ENCODE data around the gene PCSK7. TPM values are rescaled to one million over a fixed set of nuclear protein-coding genes. Genes with fewer than 3 reads are reported as not detected.

Gene PCSK7
- total RNA-seq, 2 donors from 2014 or later = 25.3 to 32.8 TPM

DNA sequence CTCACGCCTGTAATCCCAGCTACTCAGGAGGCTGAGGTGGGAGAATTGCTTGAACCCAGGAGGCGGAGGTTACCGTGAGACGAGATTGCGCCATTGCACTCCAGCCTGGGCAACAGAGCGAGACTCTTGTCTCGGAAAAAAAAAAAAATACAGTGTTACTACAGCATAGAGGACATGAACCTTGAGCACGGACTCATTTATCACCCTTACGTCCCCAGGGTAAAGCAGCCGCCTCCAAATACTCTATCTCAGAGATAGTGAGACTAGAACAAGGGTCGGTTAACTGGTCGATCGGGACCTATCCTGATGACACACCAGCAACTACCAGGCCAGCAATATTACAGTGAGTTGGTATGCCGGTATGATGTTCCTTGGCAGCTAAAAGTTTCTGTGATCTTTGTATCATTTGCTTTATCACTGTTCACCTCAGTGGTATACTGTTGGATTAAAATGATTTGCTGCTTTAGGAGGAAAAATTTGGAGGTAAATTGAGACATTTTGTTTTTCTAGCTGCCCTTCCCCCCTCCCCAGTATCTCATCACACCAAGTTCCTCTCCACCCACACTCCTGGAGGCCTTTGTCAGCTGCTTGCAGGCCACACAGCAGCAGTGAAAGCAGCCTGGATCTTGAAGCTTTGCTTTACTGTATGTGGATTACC is 60.3 kb downstream of the PCSK7 start:
- Histone ChIP-seq H3K4me1 (peaks cover 0 to 34% of the 10 kb centered on the region in 2 donors), H3K9me3 (no peaks in the 10 kb centered on the region), H3K4me3 (no peak overlapping the region), H3K36me3 (peaks cover 34% of the 10 kb centered on the region), H3K27ac (peak overlapping the region; percentile 2 to 44), H3K27me3 (no peaks in the 10 kb centered on the region)
- no peak for DNase-seq (ENCODE audit: low spot score)
- TF ChIP-seq, protein P1, sequence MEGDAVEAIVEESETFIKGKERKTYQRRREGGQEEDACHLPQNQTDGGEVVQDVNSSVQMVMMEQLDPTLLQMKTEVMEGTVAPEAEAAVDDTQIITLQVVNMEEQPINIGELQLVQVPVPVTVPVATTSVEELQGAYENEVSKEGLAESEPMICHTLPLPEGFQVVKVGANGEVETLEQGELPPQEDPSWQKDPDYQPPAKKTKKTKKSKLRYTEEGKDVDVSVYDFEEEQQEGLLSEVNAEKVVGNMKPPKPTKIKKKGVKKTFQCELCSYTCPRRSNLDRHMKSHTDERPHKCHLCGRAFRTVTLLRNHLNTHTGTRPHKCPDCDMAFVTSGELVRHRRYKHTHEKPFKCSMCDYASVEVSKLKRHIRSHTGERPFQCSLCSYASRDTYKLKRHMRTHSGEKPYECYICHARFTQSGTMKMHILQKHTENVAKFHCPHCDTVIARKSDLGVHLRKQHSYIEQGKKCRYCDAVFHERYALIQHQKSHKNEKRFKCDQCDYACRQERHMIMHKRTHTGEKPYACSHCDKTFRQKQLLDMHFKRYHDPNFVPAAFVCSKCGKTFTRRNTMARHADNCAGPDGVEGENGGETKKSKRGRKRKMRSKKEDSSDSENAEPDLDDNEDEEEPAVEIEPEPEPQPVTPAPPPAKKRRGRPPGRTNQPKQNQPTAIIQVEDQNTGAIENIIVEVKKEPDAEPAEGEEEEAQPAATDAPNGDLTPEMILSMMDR (IDR thresholded peaks at IDR 0.05) = no peak

- Histone ChIP-seq H3K9me3 (no peaks in the 10 kb centered on the region), H3K4me1 (peaks cover 0 to 34% of the 10 kb centered on the region in 2 donors), H3K27me3 (no peaks in the 10 kb centered on the region), H3K36me3 (peaks cover 39% of the 10 kb centered on the region), H3K27ac (peak overlapping the region; percentile 2 to 44), H3K4me3 (no peak overlapping the region)
- TF ChIP-seq, protein P1 (IDR thresholded peaks at IDR 0.05) = no peak
- no peak for DNase-seq (ENCODE audit: low spot score)
These were observed 60.9 kb downstream of the PCSK7 start for GRCh38 chr11:117171007-117171403.

DNA sequence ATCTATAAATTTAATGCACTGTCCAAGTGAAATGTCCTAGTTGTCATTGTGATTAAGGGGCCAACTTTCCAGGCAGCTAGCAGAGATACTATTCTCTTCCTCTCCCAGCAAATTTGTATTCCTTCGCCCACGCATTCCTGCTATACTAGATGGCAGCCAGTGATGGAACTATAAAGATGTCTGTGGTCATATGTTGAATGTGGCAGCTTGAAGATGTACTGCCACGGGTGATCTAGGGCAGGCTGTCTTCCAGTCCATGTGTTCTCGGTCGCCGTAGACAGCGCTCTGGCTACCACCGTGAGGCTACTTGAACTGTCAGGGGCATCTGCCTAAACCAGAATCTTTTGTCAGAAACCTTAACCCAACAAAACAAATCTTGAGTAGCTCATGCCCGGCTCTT is 61.7 kb downstream of the PCSK7 start:
- H3K27me3 ChIP-seq = no peaks in the 10 kb centered on the region
- no peak overlapping the region for H3K27ac ChIP-seq
- H3K36me3 ChIP-seq = peaks cover 47% of the 10 kb centered on the region
- DNase-seq (ENCODE audit: low spot score) = no peak
- TF ChIP-seq, protein P1 (IDR thresholded peaks at IDR 0.05) = no peak
- peaks cover 0 to 34% of the 10 kb centered on the region in 2 donors for H3K4me1 ChIP-seq
- H3K4me3 ChIP-seq = no peak overlapping the region
- no peaks in the 10 kb centered on the region for H3K9me3 ChIP-seq

DNA sequence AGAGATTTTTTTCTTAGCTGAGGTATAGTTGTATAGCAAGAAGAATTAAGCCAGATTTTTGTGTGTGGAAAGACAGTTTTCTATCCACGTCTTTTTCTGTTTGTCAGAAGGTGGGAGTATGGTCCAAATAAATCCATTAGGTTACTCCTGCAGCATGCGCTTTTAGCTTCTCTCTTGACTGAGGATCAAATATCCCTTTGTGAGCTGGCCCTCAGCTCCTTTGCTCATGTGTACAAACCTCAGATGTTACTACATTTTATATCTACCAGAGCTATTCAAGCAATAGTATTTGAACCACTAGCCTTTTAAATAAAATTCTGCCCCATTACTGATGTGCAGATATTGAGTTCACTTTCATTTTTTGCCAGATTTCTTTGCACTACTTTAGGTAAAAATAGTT is 62.1 kb downstream of the PCSK7 start:
- H3K9me3 ChIP-seq = no peaks in the 10 kb centered on the region
- peaks cover 0 to 34% of the 10 kb centered on the region in 2 donors for H3K4me1 ChIP-seq
- TF ChIP-seq, protein P1 (IDR thresholded peaks at IDR 0.05) = no peak
- H3K27ac ChIP-seq = no peak overlapping the region
- no peaks in the 10 kb centered on the region for H3K27me3 ChIP-seq
- H3K36me3 ChIP-seq = peaks cover 52% of the 10 kb centered on the region
- H3K4me3 ChIP-seq = no peak overlapping the region
- no peak for DNase-seq (ENCODE audit: low spot score)

DNA sequence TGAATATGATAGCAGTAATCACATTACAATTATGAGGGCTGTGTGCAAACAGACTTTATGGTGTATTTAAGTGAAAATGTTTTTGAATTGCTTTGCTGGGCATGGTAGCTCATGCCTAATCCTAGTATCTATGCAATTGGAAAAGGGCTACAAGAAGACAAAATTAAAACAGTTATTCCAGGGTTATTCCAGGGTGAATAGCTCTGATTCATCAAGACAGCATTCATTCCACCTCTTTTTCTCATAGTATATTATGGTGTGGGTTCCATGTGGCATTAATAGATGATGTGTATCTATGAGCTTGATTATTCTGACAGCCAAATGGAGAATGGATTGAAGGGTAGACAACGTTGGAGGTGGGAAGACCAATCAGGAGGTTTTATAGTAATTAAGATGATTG is 65.4 kb downstream of the PCSK7 start:
- no peak for DNase-seq (ENCODE audit: low spot score)
- TF ChIP-seq, protein P1 (IDR thresholded peaks at IDR 0.05) = no peak
- no peak overlapping the region for H3K4me3 ChIP-seq
- no peaks in the 10 kb centered on the region for H3K9me3 ChIP-seq
- H3K36me3 ChIP-seq = peaks cover 84% of the 10 kb centered on the region
- H3K27me3 ChIP-seq = no peaks in the 10 kb centered on the region
- H3K27ac ChIP-seq = no peak overlapping the region
- peaks cover 0 to 8% of the 10 kb centered on the region in 2 donors for H3K4me1 ChIP-seq

DNA sequence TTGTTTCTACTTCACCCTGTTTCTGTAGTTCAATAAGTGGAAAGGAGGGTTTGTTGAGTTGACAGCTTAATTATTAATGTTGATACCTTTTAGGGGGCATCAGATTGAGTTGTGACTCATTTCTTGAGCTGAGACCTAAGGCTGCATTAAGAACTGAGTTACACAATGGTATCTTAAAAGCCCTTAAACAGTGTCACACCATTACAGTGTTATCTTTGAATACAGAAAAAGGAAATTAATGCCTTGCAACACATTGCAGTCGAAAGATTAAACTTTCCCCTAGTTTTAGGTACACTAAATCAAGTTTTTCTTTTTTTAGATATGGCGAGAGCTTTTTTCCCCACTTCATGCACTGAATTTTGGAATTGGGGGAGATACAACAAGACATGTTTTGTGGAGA is 71.0 kb downstream of the PCSK7 start:
- Histone ChIP-seq H3K4me3 (no peak overlapping the region), H3K9me3 (no peaks in the 10 kb centered on the region), H3K36me3 (peaks cover 73% of the 10 kb centered on the region), H3K27ac (no peak overlapping the region), H3K4me1 (peaks cover 0 to 10% of the 10 kb centered on the region in 2 donors), H3K27me3 (no peaks in the 10 kb centered on the region)
- TF ChIP-seq, protein P1 (IDR thresholded peaks at IDR 0.05) = no peak
- no peak for DNase-seq (ENCODE audit: low spot score)

Data from right atrium auricular region (tissue), 2 donors.